ENCODE data around the gene MED29.

Gene MED29

GRCh38 chr19:39347332-39348164, 43.6 kb upstream of the MED29 start:
- Histone ChIP-seq H3K27ac (0 out of 2 replicates have a peak overlapping the region, but pooled peaks have one; percentile 26), H3K9me3 (ENCODE audit: severe bottlenecking) (no peaks in the 10 kb centered on the region), H3K36me3 (peaks cover 72% of the 10 kb centered on the region), H3K4me3 (ENCODE audit: low read depth, low read length) (no peak overlapping the region), H3K27me3 (ENCODE audit: insufficient read depth, low read depth, severe bottlenecking) (no peaks in the 10 kb centered on the region)
- no peak for TF ChIP-seq CTCF (IDR thresholded peaks at IDR 0.05; ENCODE audit: low read depth, low read length)
- DNase-seq, result no peak

- DNase-seq, result no peak
- Histone ChIP-seq H3K9me3 (ENCODE audit: severe bottlenecking) (no peaks in the 10 kb centered on the region), H3K27me3 (ENCODE audit: insufficient read depth, low read depth, severe bottlenecking) (no peaks in the 10 kb centered on the region), H3K4me3 (ENCODE audit: low read depth, low read length) (no peak overlapping the region), H3K36me3 (peaks cover 78% of the 10 kb centered on the region), H3K27ac (no peak overlapping the region)
- no peak for TF ChIP-seq CTCF (IDR thresholded peaks at IDR 0.05; ENCODE audit: low read depth, low read length)
These were observed 41.9 kb upstream of the MED29 start for GRCh38 chr19:39349326-39349725.

GRCh38 chr19:39350156-39350555, 41.0 kb upstream of the MED29 start:
- Histone ChIP-seq H3K4me3 (ENCODE audit: low read depth, low read length) (no peak overlapping the region), H3K36me3 (peaks cover 78% of the 10 kb centered on the region), H3K27ac (no peak overlapping the region), H3K27me3 (ENCODE audit: insufficient read depth, low read depth, severe bottlenecking) (no peaks in the 10 kb centered on the region), H3K9me3 (ENCODE audit: severe bottlenecking) (no peaks in the 10 kb centered on the region)
- no peak for DNase-seq
- no peak for TF ChIP-seq CTCF (IDR thresholded peaks at IDR 0.05; ENCODE audit: low read depth, low read length)

- Histone ChIP-seq H3K36me3 (peaks cover 78% of the 10 kb centered on the region), H3K4me3 (ENCODE audit: low read depth, low read length) (no peak overlapping the region), H3K27ac (no peak overlapping the region)
These were observed 39.6 kb upstream of the MED29 start for GRCh38 chr19:39351537-39352064.

GRCh38 chr19:39352381-39353255, 38.6 kb upstream of the MED29 start:
- H3K36me3 ChIP-seq, result peaks cover 85% of the 10 kb centered on the region
- no peak for TF ChIP-seq CTCF (IDR thresholded peaks at IDR 0.05; ENCODE audit: low read depth, low read length)
- no peak for DNase-seq
- H3K27ac ChIP-seq, result no peak overlapping the region
- H3K4me3 ChIP-seq (ENCODE audit: low read depth, low read length), result no peak overlapping the region
- no peaks in the 10 kb centered on the region for H3K27me3 ChIP-seq (ENCODE audit: insufficient read depth, low read depth, severe bottlenecking)
- H3K9me3 ChIP-seq (ENCODE audit: severe bottlenecking), result no peaks in the 10 kb centered on the region

More at GRCh38 chr19:39351537-39352064, 39.6 kb upstream of the MED29 start:
- no peak for DNase-seq
- Histone ChIP-seq H3K9me3 (ENCODE audit: severe bottlenecking) (no peaks in the 10 kb centered on the region), H3K27me3 (ENCODE audit: insufficient read depth, low read depth, severe bottlenecking) (no peaks in the 10 kb centered on the region)
- TF ChIP-seq CTCF (IDR thresholded peaks at IDR 0.05; ENCODE audit: low read depth, low read length), result no peak

Data from WERI-Rb-1 (cell line).